Activated CD4-positive, alpha-beta T cell treated with anti-CD3 and anti-CD28 coated beads, Interleukin-2, amount 10 ng/mL, durations not matched to agents 24 days and 14 days (primary cell): ENCODE measurements around the gene RHOXF2B. TPM values are rescaled to one million over a fixed set of nuclear protein-coding genes. Genes with fewer than 3 reads are reported as not detected.
"Not testable (repeated sequence)": the region's sequence is repeated elsewhere in the genome, so short reads cannot be mapped to it uniquely, and the experiment has no call there.

ENCODE experiments used
- DNase-seq: peaks from one replicate; pipeline ENCODE4 v3.0.0; 2022
- H3K27ac Mint-ChIP-seq: one replicate; pipeline ENCODE4 v1.8.0; 2022; ENCODE audit warnings: mild to moderate bottlenecking, mixed read lengths
- H3K27me3 Mint-ChIP-seq: one replicate; pipeline ENCODE4 v1.8.0; 2022; ENCODE audit warnings: mixed read lengths
- H3K36me3 Mint-ChIP-seq: one replicate; pipeline ENCODE4 v1.8.0; 2022; ENCODE audit warnings: low read depth, mild to moderate bottlenecking, mixed read lengths
- H3K4me1 Mint-ChIP-seq: one replicate; pipeline ENCODE4 v1.8.0; 2021; ENCODE audit warnings: mixed read lengths
- H3K4me3 Mint-ChIP-seq: one replicate; pipeline ENCODE4 v1.8.0; 2022; ENCODE audit warnings: mild to moderate bottlenecking, moderate library complexity, mixed read lengths
- H3K9me3 Mint-ChIP-seq: one replicate; pipeline ENCODE4 v1.8.0; 2021; ENCODE audit warnings: mixed read lengths
- intact Hi-C: fragments of 100-400 bp; cut with micrococcal nuclease; formaldehyde crosslinking; loops from one replicate; pipeline ENCODE4 v1.15.1; 2023
- total RNA-seq: library from RNA; stranded (reverse); gene quantifications from 2 replicates; pipeline ENCODE4 v1.2.3, GENCODE V29; 2022

RHOXF2B gene
- total RNA-seq, result not detected in 2 replicates

GRCh38 chrX:120077590-120077989, at the start of gene RHOXF2B:
Gene RHOXF2B (minus strand): TSS chrX:120077690. CDS start chrX:120077552, 138 bp downstream.
- DNase-seq, intact Hi-C loops, H3K27ac Mint-ChIP-seq, H3K4me3 Mint-ChIP-seq, H3K27me3 Mint-ChIP-seq, H3K4me1 Mint-ChIP-seq, H3K36me3 Mint-ChIP-seq, H3K9me3 Mint-ChIP-seq: not testable (repeated sequence)

- Mint-ChIP-seq H3K27ac (no peak overlapping the region), H3K9me3 (no peaks in the 10 kb centered on the region), H3K4me3 (no peak overlapping the region), H3K36me3 (no peaks in the 10 kb centered on the region), H3K27me3 (no peaks in the 10 kb centered on the region), H3K4me1 (no peaks in the 10 kb centered on the region)
- intact Hi-C loops, result loop anchor here (10.0 kb wide), 1 partner anchor 611 kb away; no protein-coding TSS in a partner anchor
- DNase-seq, result no peak
Observed at GRCh38 chrX:120125444-120125843, 48.0 kb upstream of the RHOXF2B start.

- Mint-ChIP-seq H3K4me3 (no peak overlapping the region), H3K27ac (no peak overlapping the region), H3K36me3 (no peaks in the 10 kb centered on the region), H3K4me1 (no peaks in the 10 kb centered on the region), H3K9me3 (no peaks in the 10 kb centered on the region), H3K27me3 (no peaks in the 10 kb centered on the region)
- DNase-seq, result no peak
- intact Hi-C loops, result loop anchor here (10.0 kb wide), 1 partner anchor 605 kb away; no protein-coding TSS in a partner anchor
Observed at GRCh38 chrX:120120223-120120622, 42.7 kb upstream of the RHOXF2B start.

DNA sequence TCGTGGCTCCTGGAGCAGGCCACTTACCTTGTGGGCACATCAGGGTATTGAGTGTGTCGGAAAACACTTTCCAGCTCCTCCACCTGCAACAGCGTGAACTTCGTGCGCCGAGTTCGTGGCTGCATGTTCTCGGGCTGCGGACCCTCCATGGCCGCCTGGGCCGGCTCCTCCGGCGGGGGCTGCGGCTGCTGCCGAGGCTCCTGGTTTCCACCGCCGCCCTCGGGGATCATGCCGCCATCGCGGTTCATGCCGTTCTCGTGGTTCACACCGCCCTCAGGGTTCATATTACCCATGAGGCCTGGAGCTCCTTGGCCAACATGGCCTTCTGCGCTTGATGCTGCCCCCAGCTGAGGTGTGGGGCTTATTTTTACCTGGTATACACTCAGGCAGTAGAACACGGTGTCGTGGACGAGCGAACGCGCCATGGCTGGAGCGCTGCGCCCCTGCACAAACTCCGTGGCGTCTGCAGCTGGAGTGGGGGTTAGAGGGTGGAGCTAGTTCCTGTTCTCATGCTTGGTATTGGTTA, 38.0 kb upstream of the RHOXF2B start, which contains the start of gene RHOXF1:
Gene RHOXF1, minus strand, starts transcription at position 476 of the 526 bp plus-strand sequence. Its CDS starts 51 bp downstream, at position 425.
- Mint-ChIP-seq H3K9me3 (no peaks in the 10 kb centered on the region), H3K4me1 (no peaks in the 10 kb centered on the region), H3K27ac (no peak within 1 kb of the TSS), H3K4me3 (no peak within 1 kb of the TSS), H3K27me3 (no peaks in the 10 kb centered on the region), H3K36me3 (no peaks in the 10 kb centered on the region)
- no peak for DNase-seq
- intact Hi-C loops, result no loop called here

GRCh38 chrX:120111611-120112010, 34.1 kb upstream of the RHOXF2B start:
- Mint-ChIP-seq H3K36me3 (no peaks in the 10 kb centered on the region), H3K9me3 (no peaks in the 10 kb centered on the region), H3K4me1 (no peaks in the 10 kb centered on the region), H3K27ac (no peak overlapping the region), H3K4me3 (no peak overlapping the region), H3K27me3 (no peaks in the 10 kb centered on the region)
- intact Hi-C loops, result no loop called here
- DNase-seq, result no peak

DNA sequence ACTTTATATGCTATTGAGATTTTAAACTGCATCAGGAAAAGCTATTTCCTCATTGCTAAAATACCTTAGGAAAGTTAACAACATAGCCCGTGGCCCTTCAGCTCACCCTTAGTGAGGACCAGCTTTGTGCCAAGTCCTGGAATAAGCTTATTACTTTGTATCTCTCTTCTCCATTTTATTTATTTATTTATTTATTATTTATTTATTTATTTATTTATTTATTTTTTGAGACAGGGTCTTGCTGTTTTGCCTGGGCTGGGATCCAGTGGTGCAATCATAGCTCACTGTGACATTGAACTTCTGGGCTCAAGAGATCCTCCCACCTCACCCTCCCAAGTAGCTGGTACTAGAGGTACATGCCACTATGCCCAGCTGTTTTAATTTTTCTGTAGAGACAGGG, 31.9 kb upstream of the RHOXF2B start:
- H3K36me3 Mint-ChIP-seq, result no peaks in the 10 kb centered on the region
- DNase-seq, result no peak
- H3K9me3 Mint-ChIP-seq, result no peaks in the 10 kb centered on the region
- intact Hi-C loops, result no loop called here
- H3K4me1 Mint-ChIP-seq, result no peaks in the 10 kb centered on the region
- H3K27me3 Mint-ChIP-seq, result no peaks in the 10 kb centered on the region
- no peak overlapping the region for H3K27ac Mint-ChIP-seq
- H3K4me3 Mint-ChIP-seq, result no peak overlapping the region

DNA sequence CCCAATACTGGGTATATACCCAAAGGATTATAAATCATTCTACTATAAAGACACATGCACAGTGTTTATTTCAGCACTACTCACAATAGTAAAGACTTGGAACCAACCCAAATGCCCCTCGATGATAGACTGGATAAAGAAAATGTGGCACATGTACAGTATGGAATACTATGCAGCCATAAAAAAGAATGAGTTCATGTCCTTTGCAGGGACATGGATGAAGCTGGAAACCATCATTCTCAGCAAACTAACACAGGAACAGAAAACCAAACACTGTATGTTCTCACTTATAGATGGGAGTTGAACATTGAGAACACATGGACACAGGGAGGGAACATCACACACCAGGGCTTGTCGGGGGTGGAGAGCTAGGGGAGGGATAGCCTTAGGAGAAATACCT, 27.2 kb upstream of the RHOXF2B start:
- H3K4me3 Mint-ChIP-seq, H3K27me3 Mint-ChIP-seq, H3K27ac Mint-ChIP-seq, H3K36me3 Mint-ChIP-seq, H3K9me3 Mint-ChIP-seq, DNase-seq, H3K4me1 Mint-ChIP-seq, intact Hi-C loops: not testable (repeated sequence)

DNA sequence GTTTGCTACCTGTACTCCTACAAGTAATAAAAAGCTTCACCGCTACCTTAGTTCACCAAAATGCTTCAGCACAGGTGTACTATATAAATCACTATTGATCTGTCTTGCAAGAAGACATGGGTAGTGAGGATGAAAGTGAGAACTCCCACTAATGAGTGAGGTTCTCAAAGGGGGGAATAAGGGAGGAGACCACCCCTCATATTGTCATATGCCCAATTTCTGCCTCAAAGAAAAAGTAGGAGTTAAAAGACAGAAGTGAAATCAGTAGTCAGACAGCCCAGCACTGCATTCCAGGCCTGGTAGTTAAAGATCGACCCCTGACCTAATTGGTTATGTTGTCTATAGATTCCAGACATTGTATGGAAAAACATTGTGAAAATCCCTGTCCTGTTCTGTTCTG, 23.6 kb upstream of the RHOXF2B start:
- H3K4me1 Mint-ChIP-seq, result not testable (repeated sequence)

DNA sequence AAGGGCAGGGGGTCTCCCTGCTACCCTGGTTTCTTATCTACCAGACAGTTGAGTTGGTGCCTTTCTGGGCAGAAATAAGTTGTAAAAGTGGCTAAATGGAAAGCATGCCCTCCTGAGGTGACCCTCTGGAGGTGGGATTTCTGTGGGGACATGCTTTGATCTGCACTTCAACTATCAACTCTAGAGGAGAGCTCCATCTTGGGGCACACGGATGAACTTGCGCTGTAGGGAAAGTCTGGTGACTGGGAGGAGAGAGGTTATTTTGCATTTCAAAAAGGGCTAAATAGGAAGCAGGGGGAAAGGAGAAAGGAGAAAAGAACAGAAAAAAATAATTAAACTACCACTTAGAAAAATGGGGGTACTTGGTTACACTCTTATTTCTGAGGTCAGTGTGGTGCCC, 12.7 kb upstream of the RHOXF2B start:
- H3K27me3 Mint-ChIP-seq, result no peaks in the 10 kb centered on the region
- intact Hi-C loops, result no loop called here
- peaks cover 2% of the 10 kb centered on the region for H3K4me1 Mint-ChIP-seq
- no peaks in the 10 kb centered on the region for H3K36me3 Mint-ChIP-seq
- no peak for DNase-seq
- H3K27ac Mint-ChIP-seq, result no peak overlapping the region
- H3K9me3 Mint-ChIP-seq, result no peaks in the 10 kb centered on the region
- H3K4me3 Mint-ChIP-seq, result no peak overlapping the region

More for the DNA sequence above, 23.6 kb upstream of the RHOXF2B start:
- H3K9me3 Mint-ChIP-seq, H3K27me3 Mint-ChIP-seq, H3K4me3 Mint-ChIP-seq, DNase-seq, H3K27ac Mint-ChIP-seq, H3K36me3 Mint-ChIP-seq, intact Hi-C loops: not testable (repeated sequence)

GRCh38 chrX:120087289-120088017, 10.0 kb upstream of the RHOXF2B start:
- Mint-ChIP-seq H3K36me3 (no peaks in the 10 kb centered on the region), H3K27me3 (no peaks in the 10 kb centered on the region), H3K27ac (no peak overlapping the region), H3K9me3 (no peaks in the 10 kb centered on the region), H3K4me1 (peaks cover 2% of the 10 kb centered on the region), H3K4me3 (no peak overlapping the region)
- intact Hi-C loops, result no loop called here
- peak; percentile 37 for DNase-seq

DNA sequence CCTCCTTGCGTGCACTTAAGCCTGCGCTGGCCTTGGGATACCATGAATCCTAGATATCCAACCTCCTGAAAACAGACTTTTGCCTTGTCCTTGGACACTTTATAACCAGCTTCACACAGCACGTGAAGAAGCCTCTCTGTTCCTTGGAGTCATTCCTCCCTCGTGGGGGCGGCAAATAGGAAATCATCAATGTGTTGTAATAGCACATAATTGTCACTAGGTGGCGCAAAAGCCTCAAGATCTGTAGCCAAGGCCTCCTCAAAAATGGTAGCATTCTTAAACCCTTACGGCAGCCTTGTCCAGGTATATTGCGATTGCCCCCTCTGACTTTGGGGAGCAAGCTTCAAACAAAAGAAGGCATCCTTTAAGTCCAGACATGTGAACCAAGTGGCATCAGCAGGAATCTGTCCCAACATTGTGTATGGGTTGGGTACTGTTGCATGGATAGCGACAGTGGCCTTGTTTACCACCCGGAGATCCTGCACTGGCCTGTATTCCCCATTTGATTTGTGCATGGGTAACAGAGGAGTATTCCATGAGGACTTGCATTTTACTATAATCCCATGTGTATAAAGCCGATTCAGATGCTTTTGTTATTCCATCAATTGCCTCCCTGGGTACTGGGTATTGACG, 8.2 kb upstream of the RHOXF2B start:
- H3K36me3 Mint-ChIP-seq, H3K4me1 Mint-ChIP-seq, intact Hi-C loops, DNase-seq, H3K9me3 Mint-ChIP-seq, H3K27ac Mint-ChIP-seq, H3K27me3 Mint-ChIP-seq, H3K4me3 Mint-ChIP-seq: not testable (repeated sequence)

DNA sequence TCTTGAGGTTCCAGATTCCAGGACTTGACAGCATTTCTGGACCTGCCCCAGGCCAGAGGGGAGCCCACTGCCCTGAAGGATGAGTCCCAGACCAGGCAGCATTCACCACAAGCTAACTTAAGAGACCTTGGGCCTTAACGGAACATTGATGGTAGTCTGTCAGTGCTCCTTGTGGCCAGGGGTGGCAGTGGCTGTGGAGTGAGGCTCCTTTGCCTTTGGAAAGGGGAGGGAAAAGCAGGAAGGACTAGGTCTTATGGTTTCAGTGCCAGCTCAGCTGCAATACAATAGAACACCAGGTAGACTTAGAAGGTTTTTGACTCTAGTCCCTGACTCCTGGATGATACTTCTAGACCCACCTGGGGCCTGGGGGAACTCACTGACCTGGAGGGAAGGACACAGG, 11.3 kb downstream of the RHOXF2B start:
- H3K27ac Mint-ChIP-seq, H3K36me3 Mint-ChIP-seq, H3K27me3 Mint-ChIP-seq, H3K4me3 Mint-ChIP-seq, intact Hi-C loops, H3K4me1 Mint-ChIP-seq, H3K9me3 Mint-ChIP-seq: not testable (repeated sequence)
- peak; percentile 28 for DNase-seq

GRCh38 chrX:120042712-120043111, 34.8 kb downstream of the RHOXF2B start:
- H3K4me1 Mint-ChIP-seq, H3K4me3 Mint-ChIP-seq, H3K9me3 Mint-ChIP-seq, H3K27me3 Mint-ChIP-seq, intact Hi-C loops, H3K27ac Mint-ChIP-seq, H3K36me3 Mint-ChIP-seq, DNase-seq: not testable (repeated sequence)

DNA sequence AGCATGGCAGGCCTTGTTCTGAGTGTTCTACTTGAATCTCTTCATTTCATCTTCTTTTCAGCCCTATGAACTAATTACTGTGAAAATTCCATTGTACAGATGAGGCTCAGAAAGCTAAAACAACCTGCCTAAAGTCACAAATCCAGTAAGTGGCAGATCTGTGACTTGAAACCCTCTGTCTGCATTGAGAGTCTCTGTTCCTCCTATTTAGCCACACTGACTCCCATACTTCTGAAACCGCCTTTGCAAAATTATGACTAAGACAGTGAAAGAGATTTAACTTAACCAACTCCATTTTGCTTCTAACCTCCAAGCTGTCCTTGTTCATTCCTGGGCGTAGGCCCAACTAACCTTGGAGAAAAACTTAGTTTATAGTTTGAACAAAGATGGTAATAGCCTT, 35.2 kb downstream of the RHOXF2B start:
- DNase-seq, H3K9me3 Mint-ChIP-seq, H3K4me3 Mint-ChIP-seq, H3K27me3 Mint-ChIP-seq, H3K36me3 Mint-ChIP-seq, H3K27ac Mint-ChIP-seq, H3K4me1 Mint-ChIP-seq, intact Hi-C loops: not testable (repeated sequence)
